Measurements from ENCODE around the gene DMBT1.

The DMBT1 gene

DNA sequence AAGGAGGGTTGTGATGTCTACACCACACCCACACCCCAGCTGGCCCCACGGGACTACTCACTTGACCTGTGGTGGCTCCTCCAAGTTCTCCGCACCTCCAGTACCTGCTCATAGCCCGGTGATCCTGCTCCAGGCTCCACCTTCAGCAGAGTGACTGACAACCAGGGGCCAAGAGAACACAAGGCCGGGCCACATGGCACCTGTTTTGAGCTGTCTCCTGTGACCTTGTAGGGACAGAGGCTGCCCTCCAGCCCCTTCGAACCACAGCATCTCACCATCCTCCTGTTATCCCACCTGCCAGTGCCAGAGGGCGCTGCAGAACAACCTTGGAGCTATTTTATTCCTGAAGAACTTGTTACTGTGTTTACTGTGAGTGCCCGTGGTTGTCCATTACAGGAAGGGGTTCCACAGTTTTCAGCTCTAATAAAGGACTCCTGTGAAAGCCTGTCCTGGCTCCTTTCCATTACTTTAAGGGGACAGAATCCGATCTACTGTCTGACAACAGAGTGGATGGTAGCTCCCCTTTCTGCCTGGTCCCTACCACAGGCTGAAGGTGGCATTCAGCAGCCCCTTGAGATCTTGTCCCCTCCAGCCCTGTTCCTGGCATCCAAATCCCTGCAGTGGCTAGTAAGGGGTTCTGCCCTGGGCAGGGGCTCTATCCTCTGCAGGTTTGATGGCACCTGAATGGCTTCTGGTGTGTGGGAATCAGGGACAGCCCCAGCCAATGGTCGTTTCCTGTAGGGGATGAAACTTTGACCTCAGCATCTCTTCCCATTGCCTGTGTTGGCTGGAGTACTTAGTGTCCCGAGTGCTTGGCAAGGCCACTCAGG lies 88.3 kb downstream of the DMBT1 start:
- DNase-seq, result peak; percentile 40

DNA sequence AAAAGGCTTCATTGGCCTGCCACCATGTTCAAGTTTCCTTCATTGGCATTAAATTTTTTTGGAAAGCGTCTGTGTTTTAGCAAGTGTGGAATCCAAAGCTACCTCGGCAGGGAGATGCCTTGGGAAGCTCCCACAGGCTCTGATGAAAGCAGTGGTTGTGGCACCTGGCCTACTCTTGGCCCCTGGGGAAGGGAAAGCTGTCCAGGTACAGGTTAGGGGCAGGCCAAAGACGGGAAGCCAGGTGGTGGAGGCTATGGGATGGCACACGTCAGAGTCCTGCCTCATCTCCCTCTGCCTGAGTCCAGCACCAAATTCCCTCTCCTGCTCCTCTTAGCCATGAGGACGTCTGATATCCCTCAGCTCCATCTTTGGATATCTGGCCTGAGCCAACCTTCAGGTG lies 89.3 kb downstream of the DMBT1 start:
- no peak for DNase-seq

DNA sequence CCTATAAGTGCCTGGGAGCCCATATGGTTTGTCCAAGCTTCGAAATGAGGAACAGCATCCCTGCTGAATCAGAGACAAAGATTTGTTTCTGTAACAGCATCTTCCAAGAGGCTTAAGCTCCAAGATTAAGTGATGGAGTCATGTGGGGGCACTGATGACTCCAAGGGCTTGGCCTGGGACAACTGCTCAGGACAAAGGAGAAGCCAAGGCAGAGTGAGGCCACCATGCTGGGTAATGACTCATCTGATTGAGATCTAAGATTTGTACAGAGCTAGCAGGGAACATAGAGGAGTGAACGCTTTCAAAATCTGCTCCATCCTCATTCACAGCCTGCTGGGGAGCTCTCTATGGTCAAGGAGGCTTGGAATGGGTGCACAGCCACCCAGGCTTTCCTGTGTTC lies 89.8 kb downstream of the DMBT1 start:
- DNase-seq, result no peak

DNA sequence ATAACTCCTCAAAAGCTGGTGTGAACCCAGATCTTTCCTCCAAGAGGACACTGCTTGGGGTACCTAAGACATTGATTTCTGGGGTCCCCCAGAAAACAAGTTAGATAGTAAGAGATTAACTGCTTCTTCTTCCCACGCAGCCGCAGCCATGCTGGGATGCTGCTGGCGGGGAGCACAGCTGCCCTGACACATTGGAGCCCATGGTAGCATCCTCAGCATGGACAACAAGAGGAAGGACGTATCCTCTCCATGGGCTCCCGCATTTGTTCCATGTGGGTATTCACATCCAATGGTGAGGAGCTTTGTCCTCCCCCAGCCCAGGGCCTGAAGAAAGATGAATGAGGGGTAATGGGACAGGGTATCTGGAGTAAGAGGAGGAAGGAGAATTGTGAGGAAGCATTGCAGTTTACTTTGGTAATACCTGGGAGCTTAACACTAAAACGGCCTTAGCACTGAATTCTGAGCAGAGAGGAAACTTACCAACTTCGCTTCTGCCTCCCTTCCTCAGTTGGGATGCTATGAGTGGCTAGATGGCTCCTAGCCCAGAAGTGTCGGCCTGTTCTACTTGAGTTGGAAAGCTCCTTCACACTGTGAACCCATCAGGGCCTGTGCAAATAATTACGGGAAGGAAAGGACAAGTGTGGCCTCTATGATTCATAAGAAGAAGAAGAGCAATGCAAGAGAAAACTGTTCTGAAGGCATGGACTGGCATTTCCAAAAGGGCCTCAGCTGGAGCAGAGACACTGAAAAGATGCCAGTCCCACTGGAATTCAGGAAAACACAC lies 95.2 kb downstream of the DMBT1 start:
- no peak for DNase-seq

DNA sequence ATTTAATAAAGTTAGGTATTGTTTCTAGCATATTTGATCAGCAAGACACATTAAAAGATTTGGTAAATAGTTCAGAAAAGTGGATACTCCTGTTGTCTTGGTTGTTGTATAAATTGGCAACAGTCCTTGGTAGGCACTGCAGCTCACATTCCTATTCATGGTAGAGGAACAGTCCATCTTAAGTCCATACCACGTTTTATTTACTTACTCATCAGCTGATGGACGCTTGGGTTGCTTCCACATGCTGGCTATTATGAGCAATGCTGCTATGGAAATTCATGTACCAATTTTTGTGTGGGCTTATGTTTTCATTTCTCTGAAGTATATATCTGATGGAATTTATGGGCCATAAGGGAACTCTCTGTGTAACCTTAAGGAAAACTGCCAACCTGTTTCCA lies 95.8 kb downstream of the DMBT1 start:
- DNase-seq, result no peak

DNA sequence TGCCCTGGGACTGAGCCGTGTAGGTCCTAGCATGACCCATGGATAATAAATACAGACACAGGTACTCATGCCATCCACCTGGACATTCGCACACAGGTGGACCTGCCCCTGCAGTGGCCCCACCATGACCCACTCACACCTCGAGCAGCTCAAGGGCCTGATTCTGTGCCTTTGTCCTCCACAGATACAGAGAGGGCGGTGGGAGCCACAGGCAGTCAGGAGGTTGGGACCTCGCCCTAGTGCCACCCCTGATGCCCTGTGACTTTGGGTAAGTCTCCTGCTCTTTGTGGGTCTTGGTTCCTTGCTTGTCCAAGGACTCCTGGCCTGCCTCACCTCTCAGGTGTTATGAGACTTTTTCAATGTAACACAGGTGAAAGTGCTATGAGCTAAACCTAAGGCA lies 96.2 kb downstream of the DMBT1 start:
- DNase-seq, result no peak

DNA sequence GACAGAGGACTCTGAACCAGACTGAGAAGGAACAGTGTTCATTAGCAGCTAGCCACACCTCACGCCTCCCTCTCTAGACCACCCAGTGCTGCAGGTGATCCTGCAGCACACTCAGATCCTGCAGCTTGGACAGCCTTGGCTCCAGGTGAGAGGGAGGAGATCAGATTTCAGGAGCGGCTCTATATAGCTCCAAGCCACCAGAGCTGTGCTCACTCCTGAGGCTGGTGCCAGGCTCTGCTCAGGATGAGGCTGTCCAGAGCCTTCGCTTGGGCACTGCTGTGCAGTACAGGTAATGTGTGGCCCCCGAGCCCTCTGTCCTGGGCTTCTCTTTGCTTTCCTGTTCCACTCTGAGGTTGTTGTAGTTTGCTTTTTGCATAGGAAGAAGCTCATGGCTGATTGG lies 96.7 kb downstream of the DMBT1 start:
- DNase-seq, result no peak

DNA sequence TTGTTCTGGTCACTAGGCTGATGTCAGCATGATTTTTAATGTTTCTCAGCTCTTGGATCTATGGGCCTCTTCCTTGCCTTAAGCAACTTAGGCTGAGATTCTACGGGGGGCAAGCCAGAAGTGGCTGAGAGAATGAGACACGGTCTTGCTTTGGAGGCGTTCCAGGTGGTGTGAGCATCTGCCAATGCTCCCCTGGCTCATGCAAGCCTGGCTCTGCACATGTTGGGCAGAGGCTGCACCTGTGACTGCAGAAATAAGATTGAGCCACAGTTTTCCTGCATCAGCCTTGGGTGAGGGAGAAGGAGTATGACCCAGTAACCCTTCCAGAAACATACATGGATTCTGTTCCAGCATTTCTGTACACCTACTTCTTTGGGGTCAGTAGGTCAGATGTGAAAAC lies 97.2 kb downstream of the DMBT1 start:
- DNase-seq, result peak; percentile 42

DNA sequence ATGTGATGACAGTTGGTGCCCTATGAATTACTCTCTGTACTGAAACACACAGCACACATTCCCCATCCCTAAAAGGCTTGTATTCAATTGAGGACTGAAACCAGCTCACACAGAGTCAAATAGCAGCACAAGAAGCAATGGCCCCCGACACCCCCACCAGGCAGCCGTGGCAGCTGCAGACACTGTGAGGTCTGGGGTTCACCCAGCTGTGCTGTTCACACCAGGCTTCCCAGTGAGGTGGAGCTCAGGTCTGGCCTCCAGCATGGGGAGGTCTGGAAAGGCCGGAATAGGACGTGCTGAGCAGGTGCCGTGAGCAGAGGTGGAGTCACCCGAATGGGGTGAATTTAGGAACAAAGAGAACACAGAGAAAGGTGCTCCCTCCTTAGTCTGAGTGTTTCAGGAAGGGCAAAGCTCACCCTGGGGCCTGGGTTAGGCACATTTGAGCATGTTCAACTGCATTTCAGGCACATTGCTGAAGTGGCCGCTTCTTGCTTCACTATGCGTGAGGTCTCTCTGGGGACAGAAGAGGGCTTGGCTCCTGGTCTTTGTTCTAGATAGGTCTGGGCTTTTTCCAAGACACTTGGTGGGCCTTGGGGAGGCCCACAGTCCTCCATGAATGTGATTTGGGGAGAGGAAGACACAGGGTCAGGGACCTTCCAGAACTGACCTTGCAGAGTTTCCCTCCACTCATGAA lies 97.9 kb downstream of the DMBT1 start:
- no peak for DNase-seq

DNA sequence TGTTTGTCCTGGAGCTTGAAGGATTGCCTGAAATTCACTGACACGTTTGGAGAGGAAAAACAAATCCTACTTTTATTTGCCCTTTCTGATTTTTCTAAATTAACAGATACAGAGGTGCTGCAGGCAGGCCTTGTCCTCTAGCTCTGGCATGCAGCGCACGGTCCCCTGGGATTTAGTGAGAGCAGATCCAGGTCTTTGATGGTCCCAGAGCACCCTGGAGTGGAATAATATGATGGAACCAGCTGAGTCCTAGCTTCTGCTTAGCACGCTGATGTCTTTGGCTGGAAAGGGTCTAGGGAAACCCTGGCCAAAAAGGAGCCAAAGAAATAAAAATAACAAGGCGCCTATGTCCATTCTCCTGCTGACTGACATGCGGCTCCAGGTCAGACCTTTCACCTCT lies 98.6 kb downstream of the DMBT1 start:
- DNase-seq, result no peak

DNA sequence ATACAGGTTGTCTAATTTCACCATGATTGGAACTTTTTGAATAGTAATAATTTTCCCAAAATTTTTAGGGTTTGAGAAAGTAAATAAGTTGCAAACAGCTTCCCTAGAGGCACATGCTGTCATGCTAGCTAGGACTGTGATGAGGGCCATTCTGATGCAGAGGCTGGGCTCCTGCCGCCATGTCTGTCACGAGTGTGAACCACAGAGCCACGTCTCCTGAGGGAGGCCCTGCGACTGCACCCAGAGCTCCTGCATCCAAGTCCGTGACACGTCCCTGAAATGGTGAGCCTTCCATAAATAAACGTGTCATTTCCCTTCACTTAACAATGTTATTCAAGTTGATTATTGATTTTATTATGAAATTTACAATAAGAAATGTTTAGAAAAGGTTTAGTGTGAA lies 99.1 kb downstream of the DMBT1 start:
- no peak for DNase-seq

DNA sequence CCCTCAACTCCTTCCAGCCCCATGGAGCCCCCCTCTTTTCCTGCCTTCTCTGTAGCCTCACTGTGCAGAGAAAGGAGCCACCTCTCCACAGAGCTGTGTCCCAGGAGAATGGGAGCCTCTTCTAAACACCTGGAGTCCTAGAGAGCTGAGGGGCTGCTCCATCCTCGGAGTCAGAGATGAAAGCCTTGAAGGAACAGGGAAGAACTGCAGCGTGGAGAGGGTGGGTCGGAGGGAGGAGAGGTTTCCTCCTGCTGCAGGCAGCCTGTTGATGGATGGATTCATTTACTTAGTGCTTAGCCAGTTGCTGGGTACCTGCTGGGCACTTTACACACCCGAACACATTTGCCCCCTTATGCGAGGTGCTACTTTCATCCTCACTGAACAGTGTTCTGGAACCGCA lies 100.1 kb downstream of the DMBT1 start:
- no peak for DNase-seq

DNA sequence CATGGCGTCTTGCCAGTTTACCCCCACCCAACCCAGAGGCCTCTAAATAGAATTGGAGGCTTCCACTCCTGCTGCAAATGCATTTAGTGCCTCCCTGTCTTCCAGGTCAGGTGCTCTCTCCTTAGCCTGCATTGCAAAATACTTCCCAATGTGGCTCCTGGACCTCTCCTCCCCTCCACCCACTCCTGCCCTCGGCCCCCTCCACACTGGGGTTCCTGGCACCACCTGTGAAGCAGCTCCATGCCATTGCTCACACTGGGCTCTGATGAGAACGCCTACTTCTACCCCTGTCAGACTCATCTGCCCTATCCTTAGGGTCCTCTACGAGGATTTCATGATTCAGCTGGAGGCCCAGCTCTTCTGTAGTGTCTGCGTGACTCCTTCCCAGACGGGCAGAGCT lies 101.7 kb downstream of the DMBT1 start:
- DNase-seq, result no peak

DNA sequence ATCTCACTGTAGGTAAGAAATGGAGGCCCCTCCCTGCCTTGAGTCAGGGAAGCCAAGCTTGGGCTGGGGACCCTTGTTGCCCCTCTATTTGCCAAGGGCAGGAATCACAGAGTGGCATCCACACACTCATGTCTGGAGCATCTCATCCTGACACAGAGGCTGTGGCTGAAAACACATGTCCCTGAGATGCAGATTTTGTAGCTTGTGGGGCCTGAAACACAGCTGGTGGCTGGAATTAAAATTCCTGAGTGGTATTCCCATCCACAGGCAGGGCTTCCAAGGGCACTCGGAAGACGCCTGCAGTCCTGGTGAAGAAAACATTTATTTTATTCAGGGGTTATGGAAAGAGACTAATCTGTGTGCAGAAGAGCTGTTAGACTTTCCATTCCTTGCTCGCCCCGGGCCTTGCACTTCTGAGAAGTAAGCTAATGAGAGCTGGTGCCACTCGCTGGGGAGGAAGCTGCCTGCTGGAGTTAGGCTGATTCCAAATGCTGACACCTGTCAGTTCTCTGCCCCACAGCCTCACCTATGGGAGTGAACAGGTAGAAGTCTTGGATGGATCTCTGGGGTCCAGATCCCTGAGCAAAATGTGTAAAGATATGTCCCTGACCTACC lies 103.1 kb downstream of the DMBT1 start:
- no peak for DNase-seq

DNA sequence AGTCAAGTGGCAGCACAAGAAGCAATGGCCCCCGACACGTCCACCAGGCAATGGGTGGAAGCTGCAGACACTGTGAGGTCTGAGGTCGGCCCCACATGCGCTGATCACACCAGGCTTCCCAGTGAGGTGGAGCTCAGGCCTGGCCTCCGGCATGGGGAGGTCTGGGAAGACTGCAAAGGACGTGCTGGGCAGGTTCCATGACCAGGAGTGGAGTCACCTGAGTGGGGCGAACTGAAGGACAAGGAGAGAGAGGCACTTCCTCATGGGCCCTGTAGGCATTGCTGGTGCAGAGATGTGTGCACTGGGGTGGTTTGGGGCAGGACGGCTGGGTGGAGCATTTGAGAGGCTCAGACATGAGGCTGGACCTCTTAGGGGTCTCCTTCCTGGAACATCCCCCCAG lies 103.9 kb downstream of the DMBT1 start:
- no peak for DNase-seq

DNA sequence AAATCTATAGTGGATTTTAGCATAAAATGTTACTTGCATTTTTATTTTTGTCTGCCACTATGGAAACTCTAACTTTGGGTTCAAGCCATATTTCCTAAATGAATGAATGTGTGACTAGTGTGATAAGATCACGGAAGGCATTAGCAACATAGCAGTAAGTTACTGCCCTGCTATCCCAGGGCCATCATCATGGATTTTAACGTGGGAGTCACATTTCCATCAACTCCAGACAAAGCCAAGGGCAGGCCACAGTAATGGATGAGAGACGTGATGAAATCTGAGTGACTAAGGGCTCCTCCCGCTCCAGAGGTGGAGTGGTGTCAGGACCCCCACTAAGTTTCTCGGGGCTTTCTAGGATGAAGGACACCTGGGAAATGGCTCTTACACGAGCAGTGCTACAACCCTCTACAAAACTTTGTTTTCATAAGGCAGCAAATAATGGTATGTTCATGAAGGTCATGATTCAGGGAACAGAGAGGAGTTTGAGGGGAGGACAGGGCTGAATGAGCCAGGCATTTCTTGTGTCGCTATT lies 104.8 kb downstream of the DMBT1 start:
- no peak for DNase-seq

DNA sequence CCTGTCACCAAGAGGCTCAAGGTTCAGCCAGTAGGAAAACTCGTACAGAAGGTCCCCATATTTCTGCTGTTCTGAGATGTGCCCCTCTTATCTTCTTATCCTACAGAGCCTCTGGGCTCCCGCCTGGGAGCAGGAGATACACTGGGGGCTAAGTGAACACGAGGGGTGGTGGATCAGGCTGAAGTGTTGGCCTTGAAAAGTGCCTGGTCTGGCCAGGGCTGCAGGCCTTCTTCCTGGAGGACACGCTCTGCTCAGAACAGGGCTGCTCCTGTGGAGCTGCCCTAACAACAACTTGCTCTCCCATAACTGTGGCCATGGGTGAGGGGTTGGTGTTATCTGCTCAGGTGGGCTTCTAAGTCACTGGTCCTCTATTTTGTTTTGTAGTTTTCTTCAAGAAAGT lies 105.4 kb downstream of the DMBT1 start:
- no peak for DNase-seq

DNA sequence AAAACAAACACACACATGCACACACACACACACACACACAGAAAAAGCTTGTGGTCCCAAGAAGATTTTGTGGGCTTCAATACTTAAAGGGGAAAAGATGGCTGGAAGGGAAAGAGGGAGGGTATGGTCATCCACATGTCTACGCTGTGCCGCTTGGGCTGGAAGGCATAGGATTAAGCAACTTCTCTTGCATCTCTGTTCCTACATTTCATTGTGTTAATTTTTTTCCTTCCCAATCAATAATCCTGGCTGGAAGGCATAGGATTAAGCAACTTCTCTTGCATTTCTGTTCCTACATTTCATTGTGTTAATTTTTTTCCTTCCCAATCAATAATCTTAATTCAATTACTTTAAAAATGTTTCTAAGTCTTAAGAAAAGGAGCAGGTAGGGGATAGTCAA lies 108.5 kb downstream of the DMBT1 start:
- no peak for DNase-seq

DNA sequence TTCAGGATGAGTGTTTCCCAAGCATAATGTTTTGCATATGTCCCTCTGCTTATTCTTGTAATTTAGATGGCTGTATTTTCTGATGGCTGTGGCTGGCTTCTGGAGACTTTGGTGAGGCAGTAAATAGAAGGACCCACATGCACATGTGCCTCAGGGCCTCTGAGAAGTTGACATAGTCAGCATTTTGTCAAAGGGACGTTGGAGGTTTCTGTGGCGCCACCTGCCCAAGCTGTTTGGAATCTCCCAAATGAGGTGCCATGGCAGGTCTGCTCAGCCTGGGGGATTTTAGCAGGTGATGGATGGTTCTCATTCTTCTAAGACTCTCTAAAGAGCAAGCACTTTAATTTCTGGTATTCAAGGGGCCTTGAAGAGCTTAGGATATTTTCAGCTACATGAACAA lies 109.3 kb downstream of the DMBT1 start:
- DNase-seq, result no peak

DNA sequence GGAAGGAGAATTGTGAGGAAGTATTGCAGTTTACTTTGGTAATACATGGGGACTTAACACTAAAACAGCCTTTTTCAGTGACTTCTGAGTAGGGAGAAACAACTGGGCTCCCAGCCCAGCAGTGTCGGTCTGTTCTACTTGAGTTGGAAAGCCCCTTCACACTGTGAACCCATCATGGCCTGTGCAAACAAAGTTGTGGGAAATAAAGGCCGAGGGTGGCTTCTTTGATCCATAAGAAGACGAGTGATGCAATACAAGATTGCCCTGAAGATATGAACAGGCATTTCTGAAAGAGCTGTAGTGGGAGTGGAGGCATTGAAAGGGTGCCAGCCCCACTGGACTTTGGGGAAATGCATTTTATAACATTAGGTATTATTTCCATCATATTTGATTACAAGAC lies 110.8 kb downstream of the DMBT1 start:
- DNase-seq, result no peak

DNA sequence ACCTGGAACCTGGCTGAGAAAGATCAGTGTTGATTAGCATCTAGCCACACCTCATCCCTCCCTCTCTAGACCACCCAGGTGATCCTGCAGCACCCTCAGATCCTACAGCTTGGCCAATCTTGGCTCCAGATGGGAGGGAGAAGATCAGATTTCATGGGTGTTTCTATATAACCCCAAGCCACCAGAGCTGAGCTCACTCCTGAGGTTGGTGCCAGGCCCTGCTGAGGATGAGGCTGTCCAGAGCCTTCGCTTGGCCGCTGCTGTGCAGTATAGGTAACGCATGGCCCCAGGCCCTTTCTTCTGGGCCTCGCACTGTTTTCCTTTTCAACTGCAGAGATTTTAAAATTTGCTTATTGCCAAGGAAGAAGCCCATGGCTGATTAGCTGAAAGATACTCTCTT lies 112.1 kb downstream of the DMBT1 start:
- DNase-seq, result no peak

DNA sequence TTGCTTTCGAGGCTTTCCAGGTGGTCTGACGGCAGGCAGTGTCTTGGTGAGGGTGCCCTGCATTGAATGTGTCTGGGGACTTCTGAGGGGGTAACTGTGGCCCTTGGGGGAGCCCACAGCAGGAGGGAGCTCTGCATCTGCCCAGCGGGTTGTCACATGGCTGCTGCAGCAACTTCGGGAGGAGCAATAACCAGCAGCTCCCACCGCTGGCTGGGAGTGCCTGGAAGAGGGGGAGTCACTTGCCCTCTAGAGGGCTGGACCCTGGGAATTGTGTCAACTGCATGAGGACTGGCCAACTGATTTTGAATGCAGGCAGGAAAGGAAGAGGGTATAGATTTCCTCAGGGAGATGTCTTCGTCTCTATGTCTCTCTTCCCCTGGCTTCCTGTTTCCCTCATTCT lies 112.7 kb downstream of the DMBT1 start:
- DNase-seq, result no peak

DNA sequence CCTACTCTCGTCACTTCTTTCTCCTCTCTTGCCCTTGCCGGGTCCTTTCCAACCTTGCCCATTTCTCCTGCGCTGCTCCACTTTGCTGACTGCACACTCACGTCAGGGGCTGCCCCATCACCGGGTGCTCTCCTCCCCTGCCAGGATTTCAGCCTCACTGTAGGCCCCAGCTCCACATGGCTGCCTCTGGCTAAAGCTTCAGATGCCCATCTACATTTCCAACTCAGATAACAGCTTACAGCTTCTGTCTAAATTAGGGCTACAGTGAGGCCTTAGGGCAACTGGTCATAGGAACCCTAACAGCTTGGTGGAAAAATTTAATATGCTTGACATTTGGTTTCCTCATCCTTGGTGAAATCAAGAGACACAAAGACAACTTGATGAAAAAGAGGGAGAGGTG lies 113.2 kb downstream of the DMBT1 start:
- no peak for DNase-seq
